ENCODE data around the gene CDKN1C.

CDKN1C gene

GRCh38 chr11:2887515-2888195, 2.1 kb upstream of the CDKN1C start:
- DNase-seq = no peak

- DNase-seq = no peak
These were observed 1.4 kb upstream of the CDKN1C start for GRCh38 chr11:2886936-2887335.

GRCh38 chr11:2886191-2886894, 768 bp upstream of the CDKN1C start:
- DNase-seq = no peak

- no peak for DNase-seq
These were observed 428 bp downstream of the CDKN1C start for GRCh38 chr11:2885017-2885677.

- DNase-seq = no peak
These were observed 1.4 kb downstream of the CDKN1C start for GRCh38 chr11:2883979-2884815.

- no peak for DNase-seq
These were observed 2.0 kb downstream of the CDKN1C start for GRCh38 chr11:2883640-2883978.

GRCh38 chr11:2882396-2883110, 3.0 kb downstream of the CDKN1C start:
- no peak for DNase-seq

- no peak for DNase-seq
These were observed 3.6 kb downstream of the CDKN1C start for GRCh38 chr11:2881981-2882375.

GRCh38 chr11:2881076-2881980, 4.2 kb downstream of the CDKN1C start:
- no peak for DNase-seq

- DNase-seq = no peak
These were observed 4.9 kb downstream of the CDKN1C start for GRCh38 chr11:2880646-2881045.

- DNase-seq = no peak
These were observed 6.8 kb downstream of the CDKN1C start for GRCh38 chr11:2878782-2879181.

GRCh38 chr11:2877474-2877873, 8.1 kb downstream of the CDKN1C start:
- no peak for DNase-seq

- DNase-seq = no peak
These were observed 10.6 kb downstream of the CDKN1C start for GRCh38 chr11:2874963-2875362.

GRCh38 chr11:2870969-2871680, 14.4 kb downstream of the CDKN1C start:
- DNase-seq = no peak

- DNase-seq = no peak
These were observed 15.1 kb downstream of the CDKN1C start for GRCh38 chr11:2870460-2870859.

- DNase-seq = no peak
These were observed 15.8 kb downstream of the CDKN1C start for GRCh38 chr11:2869561-2870427.

GRCh38 chr11:2869134-2869526, 16.4 kb downstream of the CDKN1C start:
- no peak for DNase-seq

- no peak for DNase-seq
These were observed 17.0 kb downstream of the CDKN1C start for GRCh38 chr11:2868506-2869133.
